Neural cell (in vitro differentiated cells): ENCODE measurements around the gene AGBL1.

Experiments used
- EP300 ChIP-seq: fragments of 450-650 bp; conservative IDR thresholded peaks from 2 replicates; pipeline ENCODE4 v1.6.1; 2014; ENCODE audit warnings: antibody characterized with exemption, mild to moderate bottlenecking, moderate library complexity; ENCODE audit not compliant: poor library complexity, severe bottlenecking
- EZH2 ChIP-seq: fragments of 200-600, 300-800 bp; shearing (Covaris generic), sonication (generic); IDR thresholded peaks from 2 replicates; pipeline ENCODE4 v1.6.1; 2014; ENCODE audit warnings: antibody characterized with exemption, low read length, borderline replicate concordance, mild to moderate bottlenecking; ENCODE audit not compliant: insufficient read depth, poor library complexity, severe bottlenecking
- POLR2AphosphoS5 ChIP-seq: IDR thresholded peaks from 2 replicates; pipeline ENCODE4 v1.6.1; 2012
- REST ChIP-seq: IDR thresholded peaks from 2 replicates; pipeline ENCODE4 v1.6.1; 2012; ENCODE audit warnings: borderline replicate concordance
- SMC3 ChIP-seq: fragments of 450-650 bp; conservative IDR thresholded peaks from 2 replicates; pipeline ENCODE4 v1.6.1; 2014; ENCODE audit warnings: antibody characterized with exemption, mild to moderate bottlenecking, moderate library complexity; ENCODE audit not compliant: poor library complexity
- TF ChIP-seq, protein P1 (sequence below): fragments of 450-650 bp; IDR thresholded peaks from 2 replicates; pipeline ENCODE4 v1.5.1; 2014; ENCODE audit warnings: antibody characterized with exemption, mild to moderate bottlenecking, moderate library complexity; ENCODE audit not compliant: poor library complexity, severe bottlenecking

DNA sequence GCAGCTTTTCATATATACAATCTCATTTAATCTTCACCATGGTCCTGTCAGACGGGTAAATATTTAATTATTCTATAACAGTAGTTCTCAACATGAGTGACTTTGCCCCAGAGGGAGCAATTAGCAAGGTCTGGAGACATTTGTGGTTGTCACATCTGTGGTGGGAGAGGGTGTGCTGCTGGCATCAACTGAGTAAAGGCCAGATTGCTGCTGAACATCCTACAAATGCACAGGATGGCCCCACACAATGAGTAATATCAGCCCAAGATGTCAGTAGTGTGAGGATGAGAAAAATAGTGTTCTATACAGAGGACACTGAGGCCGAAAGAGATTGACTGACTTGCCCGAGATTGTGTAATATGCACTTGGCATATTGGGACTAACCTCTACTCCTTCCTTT lies 156.0 kb downstream of the AGBL1 start:
- TF ChIP-seq EP300 (no peak), EZH2 (no peak), REST (no peak), POLR2AphosphoS5 (no peak), SMC3 (no peak)
- TF ChIP-seq, protein P1, sequence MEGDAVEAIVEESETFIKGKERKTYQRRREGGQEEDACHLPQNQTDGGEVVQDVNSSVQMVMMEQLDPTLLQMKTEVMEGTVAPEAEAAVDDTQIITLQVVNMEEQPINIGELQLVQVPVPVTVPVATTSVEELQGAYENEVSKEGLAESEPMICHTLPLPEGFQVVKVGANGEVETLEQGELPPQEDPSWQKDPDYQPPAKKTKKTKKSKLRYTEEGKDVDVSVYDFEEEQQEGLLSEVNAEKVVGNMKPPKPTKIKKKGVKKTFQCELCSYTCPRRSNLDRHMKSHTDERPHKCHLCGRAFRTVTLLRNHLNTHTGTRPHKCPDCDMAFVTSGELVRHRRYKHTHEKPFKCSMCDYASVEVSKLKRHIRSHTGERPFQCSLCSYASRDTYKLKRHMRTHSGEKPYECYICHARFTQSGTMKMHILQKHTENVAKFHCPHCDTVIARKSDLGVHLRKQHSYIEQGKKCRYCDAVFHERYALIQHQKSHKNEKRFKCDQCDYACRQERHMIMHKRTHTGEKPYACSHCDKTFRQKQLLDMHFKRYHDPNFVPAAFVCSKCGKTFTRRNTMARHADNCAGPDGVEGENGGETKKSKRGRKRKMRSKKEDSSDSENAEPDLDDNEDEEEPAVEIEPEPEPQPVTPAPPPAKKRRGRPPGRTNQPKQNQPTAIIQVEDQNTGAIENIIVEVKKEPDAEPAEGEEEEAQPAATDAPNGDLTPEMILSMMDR: no peak
